Muscle layer of duodenum (tissue), 2 donors: Measurements from ENCODE around the gene ASTL.

Experiments
- H3K27ac ChIP-seq: one replicate; pipeline ENCODE4 v1.7.0; 2013; ENCODE audit warnings: mild to moderate bottlenecking, low read length
- H3K27me3 ChIP-seq: one replicate; pipeline ENCODE4 v1.7.0; 2013; ENCODE audit warnings: low read depth, mild to moderate bottlenecking, control low read depth, low read length
- H3K36me3 ChIP-seq, 2 donors: one replicate each; pipeline ENCODE4 v1.7.0; 2013; ENCODE audit warnings: low read length in 2 of 2, control low read depth in 1 of 2, mild to moderate bottlenecking in 1 of 2; ENCODE audit not compliant: insufficient read depth in 2 of 2, control insufficient read depth in 1 of 2
- H3K4me1 ChIP-seq, 2 donors: one replicate each; pipeline ENCODE4 v1.7.0; 2013; ENCODE audit warnings: low read length in 2 of 2, mild to moderate bottlenecking in 2 of 2, control low read depth in 1 of 2, moderate library complexity in 1 of 2; ENCODE audit not compliant: insufficient read depth in 2 of 2, control insufficient read depth in 1 of 2
- H3K4me3 ChIP-seq, 2 donors: one replicate each; pipeline ENCODE4 v1.7.0; 2013; ENCODE audit warnings: low read length in 2 of 2, low read depth in 1 of 2, mild to moderate bottlenecking in 1 of 2
- H3K9me3 ChIP-seq, 2 donors: one replicate each; pipeline ENCODE4 v1.7.0; 2013; ENCODE audit warnings: low read length in 2 of 2, control low read depth in 1 of 2, mild to moderate bottlenecking in 1 of 2; ENCODE audit not compliant: control insufficient read depth in 1 of 2
- donor health status: healthy.

Gene ASTL

DNA sequence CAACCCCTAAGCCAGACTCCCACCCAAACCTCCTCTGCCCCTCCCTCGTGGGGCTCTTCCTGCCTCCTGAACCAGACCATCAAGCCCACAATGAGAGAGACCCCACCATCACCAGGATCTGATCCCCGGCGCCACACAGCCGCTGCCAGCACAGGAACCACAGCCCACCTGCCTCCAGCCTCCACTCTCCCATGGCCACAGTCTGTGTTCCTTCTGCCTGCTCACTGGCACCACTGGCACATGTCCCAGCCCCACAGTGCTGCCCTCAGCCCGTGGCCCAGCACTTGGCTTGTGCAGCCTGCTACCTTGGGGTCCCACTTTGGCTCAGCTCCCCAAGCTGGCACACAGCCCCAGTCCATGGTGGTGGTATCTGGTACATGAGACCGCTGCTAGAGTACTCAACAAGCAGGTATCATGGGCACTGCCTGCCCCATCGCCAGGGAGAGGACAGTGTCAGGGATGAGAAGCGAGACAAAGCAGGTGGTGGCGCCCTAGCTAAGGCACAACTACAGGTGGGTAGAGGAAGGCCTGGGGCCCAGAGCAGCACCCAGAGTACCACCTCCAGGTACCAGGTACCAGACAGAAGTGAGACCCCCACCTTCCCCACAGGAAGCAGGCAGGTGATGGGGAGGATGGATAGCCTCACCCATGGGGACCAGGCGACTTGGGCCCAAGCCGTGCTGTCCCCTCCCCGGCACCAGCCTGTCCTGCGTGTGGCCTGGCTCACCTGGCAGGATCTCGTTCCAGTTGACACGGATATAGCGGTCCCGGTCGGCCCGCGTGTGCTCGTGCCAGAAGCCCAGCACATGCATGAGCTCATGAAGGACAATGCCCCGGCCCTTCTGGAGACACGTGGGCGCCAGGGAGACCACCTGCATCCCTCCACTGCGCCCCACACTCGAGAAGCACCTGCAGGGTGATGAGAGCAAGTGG, 6.2 kb downstream of the ASTL start:
- H3K36me3 ChIP-seq = no peaks in the 10 kb centered on the region
- no peaks in the 10 kb centered on the region for H3K4me1 ChIP-seq
- H3K27me3 ChIP-seq = peaks cover 3% of the 10 kb centered on the region
- H3K9me3 ChIP-seq = no peaks in the 10 kb centered on the region
- no peak overlapping the region for H3K4me3 ChIP-seq
- H3K27ac ChIP-seq = no peak overlapping the region

DNA sequence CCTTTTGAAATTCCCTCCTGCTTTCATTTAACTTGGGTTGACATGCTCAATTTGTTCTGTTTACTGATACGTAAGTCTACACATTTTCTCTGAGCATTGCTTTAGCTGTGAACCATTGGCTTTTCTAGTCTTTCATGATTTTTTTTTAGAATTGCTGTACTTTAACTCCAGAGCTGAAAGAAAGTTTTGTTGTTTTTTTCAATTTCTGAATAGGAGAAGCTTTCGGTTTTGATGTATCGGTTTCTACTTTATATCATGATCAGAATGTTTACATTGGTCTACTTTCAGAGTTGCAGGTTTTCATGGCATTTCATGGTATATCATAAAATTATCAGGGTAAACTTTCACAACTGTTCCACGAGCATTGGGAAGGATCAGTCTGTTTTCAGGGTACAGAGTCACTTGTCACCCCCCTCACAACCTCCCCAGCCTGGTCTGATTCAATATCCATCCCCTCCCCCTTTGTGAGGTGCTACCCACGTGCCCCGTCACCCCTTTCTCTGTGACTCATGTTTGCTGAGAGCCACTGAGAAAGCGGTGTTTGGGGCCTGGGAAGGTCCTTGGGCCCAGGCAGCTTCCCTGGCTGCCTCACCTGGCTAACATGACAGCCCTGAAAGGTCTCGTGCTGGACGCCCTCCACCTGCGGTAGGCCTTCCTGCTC, 7.0 kb downstream of the ASTL start:
- Histone ChIP-seq H3K4me3 (no peak overlapping the region), H3K9me3 (no peaks in the 10 kb centered on the region), H3K27me3 (peaks cover 3% of the 10 kb centered on the region), H3K4me1 (no peaks in the 10 kb centered on the region), H3K36me3 (no peaks in the 10 kb centered on the region), H3K27ac (no peak overlapping the region)

DNA sequence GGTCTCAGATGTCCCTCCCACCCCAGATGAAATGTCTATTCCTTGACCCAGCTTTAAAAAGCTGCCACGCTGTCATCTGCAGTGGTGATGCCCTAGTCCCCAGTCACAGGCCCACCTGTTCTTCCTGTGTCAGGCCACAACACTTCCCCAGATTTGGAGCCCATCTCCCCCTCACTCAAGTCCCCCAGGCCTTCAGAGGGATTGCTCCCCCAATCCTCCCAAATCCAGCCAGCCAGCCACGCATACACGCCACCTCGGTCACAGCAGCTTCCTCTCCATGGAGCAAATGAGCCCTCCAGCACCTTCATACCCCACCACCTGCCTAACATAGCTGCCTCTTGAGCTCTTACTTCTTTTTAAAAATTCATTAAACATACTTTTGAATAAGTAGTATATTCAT, 7.8 kb downstream of the ASTL start:
- H3K9me3 ChIP-seq = no peaks in the 10 kb centered on the region
- H3K27ac ChIP-seq = no peak overlapping the region
- H3K4me1 ChIP-seq = no peaks in the 10 kb centered on the region
- H3K4me3 ChIP-seq = no peak overlapping the region
- H3K36me3 ChIP-seq = no peaks in the 10 kb centered on the region
- H3K27me3 ChIP-seq = peaks cover under 1% of the 10 kb centered on the region

DNA sequence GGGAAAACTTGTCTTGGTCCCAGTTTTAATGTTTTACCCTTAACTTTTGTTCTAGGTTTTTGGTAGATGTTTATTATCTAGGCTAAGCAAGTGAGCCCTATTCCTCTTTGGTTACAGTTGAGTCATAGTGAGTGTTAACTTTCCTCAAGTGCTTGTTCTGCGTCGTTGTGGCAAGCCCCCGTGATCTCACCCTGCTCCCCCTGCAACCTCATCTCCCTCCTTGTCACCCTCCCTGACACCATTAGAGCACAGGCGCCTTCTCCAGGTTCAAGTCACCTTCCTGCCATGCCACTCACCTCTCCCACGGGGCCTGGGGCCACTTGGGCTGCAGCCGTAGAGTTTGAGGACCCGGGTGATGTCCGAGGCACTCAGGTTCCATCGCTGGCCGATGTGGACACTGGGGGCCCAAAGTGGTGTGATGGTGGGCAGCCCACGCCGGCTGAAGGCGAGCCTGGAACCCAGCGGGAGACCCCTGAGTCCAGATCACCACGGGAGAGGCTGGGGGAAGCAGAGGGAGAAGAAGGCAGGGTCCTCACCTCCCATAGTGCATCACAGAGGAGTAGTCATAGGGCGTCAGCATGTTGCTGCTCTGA, 8.7 kb downstream of the ASTL start:
- Histone ChIP-seq H3K27ac (no peak overlapping the region), H3K9me3 (no peaks in the 10 kb centered on the region), H3K27me3 (no peaks in the 10 kb centered on the region), H3K4me1 (no peaks in the 10 kb centered on the region), H3K4me3 (no peak overlapping the region), H3K36me3 (no peaks in the 10 kb centered on the region)

DNA sequence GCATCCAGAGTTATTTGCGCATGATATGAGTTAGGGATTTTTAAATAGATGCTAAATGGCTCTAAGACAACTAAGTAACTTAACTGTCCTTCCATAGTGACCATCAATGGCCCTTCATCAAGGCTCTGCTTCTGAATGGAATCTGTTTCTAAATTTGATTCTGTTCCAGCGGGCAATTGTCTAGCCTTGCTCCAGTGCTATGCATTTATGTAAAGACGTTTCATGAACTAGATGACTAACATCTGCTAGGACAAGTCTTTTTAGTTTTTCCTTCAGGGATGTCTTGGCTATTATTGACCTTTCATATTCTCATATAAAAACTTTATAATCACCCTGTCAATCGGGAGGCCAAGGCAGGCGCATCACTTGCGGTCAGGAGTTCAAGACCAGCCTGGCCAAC, 9.8 kb downstream of the ASTL start:
- no peaks in the 10 kb centered on the region for H3K36me3 ChIP-seq
- no peaks in the 10 kb centered on the region for H3K27me3 ChIP-seq
- H3K9me3 ChIP-seq = no peaks in the 10 kb centered on the region
- no peak overlapping the region for H3K4me3 ChIP-seq
- H3K4me1 ChIP-seq = no peaks in the 10 kb centered on the region
- H3K27ac ChIP-seq = no peak overlapping the region

DNA sequence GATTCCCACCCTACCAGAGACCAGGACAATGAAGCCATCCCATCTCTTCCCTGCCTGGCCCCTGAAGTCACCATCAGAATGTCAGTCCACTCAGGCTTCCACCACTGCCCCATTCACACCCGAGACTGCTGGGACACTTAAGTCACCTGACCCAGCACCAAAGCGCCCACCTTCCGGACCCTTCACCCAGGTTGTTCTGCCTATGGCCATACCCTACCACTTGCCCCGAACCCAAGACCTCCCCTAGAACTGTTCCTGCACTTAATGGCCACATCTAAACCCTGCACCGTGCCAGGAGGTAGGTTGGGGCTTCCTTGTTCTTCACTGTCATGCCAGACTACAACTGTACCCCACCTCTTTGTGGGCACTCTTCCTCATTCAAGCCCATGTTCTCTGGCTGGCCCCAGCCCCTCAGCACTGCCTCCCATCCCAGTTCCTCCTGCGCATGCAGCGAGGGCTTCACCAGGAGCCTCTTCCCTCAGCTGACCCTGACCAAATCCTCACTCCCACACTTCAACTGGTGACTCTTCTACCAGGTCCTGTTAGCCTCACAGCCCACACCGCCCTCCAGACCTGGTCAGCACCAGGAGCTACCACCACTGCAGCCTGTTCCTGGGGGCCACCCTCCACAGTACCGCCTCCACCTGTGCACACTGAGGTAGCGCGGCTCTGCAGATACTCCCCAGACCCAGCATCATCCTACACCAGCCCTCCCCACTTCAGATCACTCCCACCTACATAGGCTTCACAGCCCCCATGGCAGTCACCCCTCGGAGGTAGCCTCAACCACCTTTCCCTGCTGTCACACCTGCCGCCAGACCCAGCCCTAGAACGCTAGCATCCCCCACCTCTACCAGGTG, 13.7 kb downstream of the ASTL start:
- Histone ChIP-seq H3K36me3 (no peaks in the 10 kb centered on the region), H3K27me3 (peaks cover 7% of the 10 kb centered on the region), H3K27ac (no peak overlapping the region), H3K9me3 (no peaks in the 10 kb centered on the region), H3K4me3 (no peak overlapping the region), H3K4me1 (no peaks in the 10 kb centered on the region)

DNA sequence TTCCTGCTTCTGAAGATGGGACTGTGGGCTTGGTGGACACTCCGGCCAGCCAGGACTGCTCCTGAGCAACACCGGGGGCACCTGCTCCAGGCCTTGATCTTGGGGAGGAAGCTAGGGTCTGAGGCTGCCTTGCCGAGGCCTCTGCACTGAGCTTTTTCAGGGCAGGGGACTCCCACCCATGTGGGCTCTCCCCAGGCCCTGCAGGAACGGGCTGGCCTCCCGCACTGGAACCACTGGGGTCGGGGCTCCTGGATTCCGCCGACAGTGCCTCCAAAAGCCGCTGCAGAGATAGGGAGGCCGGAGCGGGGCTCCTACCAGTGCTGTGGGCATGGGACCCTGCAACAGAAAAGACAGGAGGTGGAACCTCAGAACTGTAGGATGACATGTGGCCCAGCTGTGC, 14.4 kb downstream of the ASTL start:
- H3K9me3 ChIP-seq = no peaks in the 10 kb centered on the region
- no peak overlapping the region for H3K4me3 ChIP-seq
- H3K36me3 ChIP-seq = no peaks in the 10 kb centered on the region
- peaks cover 14% of the 10 kb centered on the region for H3K27me3 ChIP-seq
- no peaks in the 10 kb centered on the region for H3K4me1 ChIP-seq
- H3K27ac ChIP-seq = no peak overlapping the region

DNA sequence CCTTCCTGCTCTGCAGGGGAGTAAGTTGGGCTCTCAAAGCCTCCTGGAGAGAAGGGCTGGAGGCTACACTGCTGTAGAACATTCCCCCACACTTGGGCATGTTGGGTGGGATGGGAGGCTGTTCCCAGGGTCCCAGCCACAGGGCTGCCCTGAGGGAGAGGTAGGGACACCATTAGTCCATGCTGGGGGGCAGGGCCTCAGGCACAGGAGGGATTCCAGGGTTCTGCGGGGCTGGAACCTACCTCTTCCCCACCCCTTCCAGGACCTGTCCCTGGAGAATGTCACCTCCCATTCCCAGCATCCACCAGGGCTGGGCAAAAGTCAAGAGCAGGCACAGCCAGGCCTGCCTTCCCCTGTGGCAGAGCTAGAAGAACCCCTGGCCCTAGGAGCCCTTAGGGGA, 15.0 kb downstream of the ASTL start:
- Histone ChIP-seq H3K4me3 (no peak overlapping the region), H3K36me3 (no peaks in the 10 kb centered on the region), H3K9me3 (no peaks in the 10 kb centered on the region), H3K27ac (no peak overlapping the region), H3K4me1 (no peaks in the 10 kb centered on the region), H3K27me3 (peaks cover 17% of the 10 kb centered on the region)

DNA sequence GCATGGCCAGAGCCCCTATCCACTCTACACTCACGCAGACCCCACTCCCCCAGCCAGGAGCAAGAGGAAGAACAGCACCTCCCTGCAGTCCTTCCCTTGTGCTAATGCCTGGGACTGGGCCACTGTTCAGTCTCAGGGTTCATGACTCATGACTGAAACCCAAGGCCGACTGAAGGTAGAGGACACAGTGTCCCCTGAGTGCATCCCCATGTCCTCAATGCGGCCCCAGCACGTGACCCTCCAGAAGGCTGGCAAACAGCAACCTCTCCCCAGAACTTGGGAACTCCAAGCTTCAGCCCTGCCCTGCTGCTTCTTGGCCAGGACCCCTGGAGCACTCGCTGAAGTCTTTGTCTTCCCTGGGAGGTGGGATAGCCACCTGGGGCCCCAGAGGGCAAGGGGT, 15.9 kb downstream of the ASTL start:
- Histone ChIP-seq H3K27me3 (peaks cover 26% of the 10 kb centered on the region), H3K9me3 (no peaks in the 10 kb centered on the region)

DNA sequence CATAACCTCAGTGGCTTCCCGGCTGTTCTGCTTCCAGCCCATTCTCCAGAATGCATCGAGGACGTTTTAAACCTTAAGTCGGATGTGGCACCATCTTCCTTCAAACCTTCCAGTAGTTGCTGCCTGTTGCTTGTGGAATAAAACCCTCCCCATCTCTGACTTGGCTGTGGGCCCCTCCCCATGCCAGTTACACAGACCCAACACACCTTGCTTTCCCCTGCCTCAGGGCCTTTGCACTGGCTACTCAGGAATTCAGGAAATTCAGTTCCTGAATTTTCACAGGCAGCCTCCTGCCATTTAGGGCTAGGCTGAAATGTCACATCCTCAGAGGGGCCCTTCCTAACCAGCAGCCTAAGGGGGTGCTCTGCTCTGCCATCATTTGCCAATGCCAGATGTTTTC, 16.9 kb downstream of the ASTL start:
- Histone ChIP-seq H3K36me3 (no peaks in the 10 kb centered on the region), H3K27me3 (peaks cover 28% of the 10 kb centered on the region), H3K4me3 (no peak overlapping the region), H3K27ac (no peak overlapping the region), H3K4me1 (peaks cover 0 to 2% of the 10 kb centered on the region in 2 donors), H3K9me3 (no peaks in the 10 kb centered on the region)

More for the DNA sequence above, 15.9 kb downstream of the ASTL start:
- Histone ChIP-seq H3K4me1 (no peaks in the 10 kb centered on the region), H3K27ac (no peak overlapping the region), H3K4me3 (no peak overlapping the region), H3K36me3 (no peaks in the 10 kb centered on the region)

DNA sequence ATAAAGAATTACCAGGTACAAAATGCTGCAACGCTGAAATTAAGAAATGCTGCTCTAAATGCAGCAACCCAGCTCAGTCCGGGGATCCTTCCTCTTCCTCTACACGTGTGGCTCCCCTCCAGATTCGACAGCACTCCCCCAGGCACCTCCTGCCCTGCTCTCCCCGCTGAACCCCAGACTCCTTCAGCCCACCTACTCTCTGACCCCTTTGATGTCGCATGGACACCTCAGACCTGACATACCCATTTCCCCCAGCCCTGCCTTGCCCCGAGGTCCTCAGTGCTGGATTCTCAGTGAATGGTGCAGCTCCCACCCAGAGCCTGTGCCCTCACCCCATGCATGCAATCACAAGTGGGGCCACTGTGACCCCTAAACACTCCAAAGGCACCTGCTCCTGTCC, 17.3 kb downstream of the ASTL start:
- Histone ChIP-seq H3K4me1 (peaks cover 0 to 6% of the 10 kb centered on the region in 2 donors), H3K36me3 (no peaks in the 10 kb centered on the region), H3K27me3 (peaks cover 28% of the 10 kb centered on the region), H3K4me3 (no peak overlapping the region), H3K9me3 (no peaks in the 10 kb centered on the region), H3K27ac (no peak overlapping the region)
